SK-N-MC (cell line): ENCODE data around the gene INTS4.
"Not testable (repeated sequence)": the region's sequence is repeated elsewhere in the genome, so short reads cannot be mapped to it uniquely, and the experiment has no call there.

Source experiments
- DNase-seq: peaks from one replicate; pipeline ENCODE4 v3.0.0-alpha.2; 2011; ENCODE audit warnings: low read depth, low spot score
- H3K27ac ChIP-seq: fragments of 200-600 bp; sonication (generic); 2 replicates; pipeline ENCODE4 v1.5.1; 2016; ENCODE audit warnings: mixed run types
- H3K36me3 ChIP-seq: fragments of 200-600 bp; sonication (generic); 2 replicates; pipeline ENCODE4 v1.6.1; 2017; ENCODE audit warnings: antibody characterized with exemption, low read length, mixed read lengths; ENCODE audit not compliant: insufficient read depth
- H3K4me3 ChIP-seq: fragments of 200-600 bp; sonication (generic); 2 replicates; pipeline ENCODE4 v1.5.1; 2016
- H3K9ac ChIP-seq: fragments of 200-600 bp; sonication (generic); 2 replicates; pipeline ENCODE4 v1.8.0; 2017; ENCODE audit warnings: mixed run types, mixed read lengths; ENCODE audit not compliant: insufficient read length
- H3K9me3 ChIP-seq: fragments of 200-600 bp; sonication (generic); 2 replicates; pipeline ENCODE4 v1.6.1; 2017; ENCODE audit warnings: low read depth, mild to moderate bottlenecking, antibody characterized with exemption, low read length, moderate library complexity, mixed read lengths
- EZH2 ChIP-seq: fragments of 200-600 bp; sonication (generic); IDR thresholded peaks from one replicate; pipeline ENCODE4 v1.6.1; 2017; ENCODE audit warnings: antibody characterized with exemption
- FOXP2 ChIP-seq: optimal IDR thresholded peaks from 2 replicates; pipeline ENCODE3; 2011; ENCODE audit warnings: mild to moderate bottlenecking, moderate library complexity; ENCODE audit not compliant: insufficient read depth; ENCODE audit errors: extremely low read length, control extremely low read depth
- POLR2AphosphoS5 ChIP-seq: IDR thresholded peaks from 2 replicates; pipeline ENCODE4 v1.6.1; 2012; ENCODE audit warnings: mild to moderate bottlenecking, low read depth, low read length, borderline replicate concordance

INTS4 gene

GRCh38 chr11:77994434-77995362 lies at the start of gene INTS4:
Gene INTS4, minus strand, starts transcription at chr11:77994668. Its CDS starts 25 bp downstream, at chr11:77994643.
- Histone ChIP-seq H3K9ac (peak within 1 kb of the TSS; percentile 96), H3K36me3 (peaks cover 11% of the 10 kb centered on the region), H3K4me3 (peak within 1 kb of the TSS; percentile 98), H3K9me3 (no peaks in the 10 kb centered on the region), H3K27ac (peak within 1 kb of the TSS; percentile 92)
- peak; percentile 91 for TF ChIP-seq FOXP2
- TF ChIP-seq POLR2AphosphoS5, result peak; percentile 76
- no peak for TF ChIP-seq EZH2
- peak; percentile 99 for DNase-seq

GRCh38 chr11:78041843-78042440 lies 47.5 kb upstream of the INTS4 start:
- DNase-seq, result no peak
- TF ChIP-seq FOXP2 (no peak), POLR2AphosphoS5 (no peak), EZH2 (no peak)
- Histone ChIP-seq H3K36me3 (no peaks in the 10 kb centered on the region), H3K9ac (no peak overlapping the region), H3K9me3 (no peaks in the 10 kb centered on the region), H3K4me3 (no peak overlapping the region), H3K27ac (no peak overlapping the region)

GRCh38 chr11:78041380-78041719 lies 46.9 kb upstream of the INTS4 start:
- not testable (repeated sequence) for H3K27ac ChIP-seq, H3K9ac ChIP-seq, H3K36me3 ChIP-seq, DNase-seq, H3K4me3 ChIP-seq, H3K9me3 ChIP-seq

- Histone ChIP-seq H3K36me3 (no peaks in the 10 kb centered on the region), H3K9me3 (no peaks in the 10 kb centered on the region), H3K4me3 (no peak overlapping the region), H3K9ac (no peak overlapping the region), H3K27ac (no peak overlapping the region)
- TF ChIP-seq POLR2AphosphoS5, result no peak
- no peak for TF ChIP-seq EZH2
- TF ChIP-seq FOXP2, result no peak
- no peak for DNase-seq
Observed at GRCh38 chr11:78040691-78041379, 46.4 kb upstream of the INTS4 start.

GRCh38 chr11:78039919-78040671 lies 45.6 kb upstream of the INTS4 start:
- Histone ChIP-seq H3K9ac (peak overlapping the region; percentile 59), H3K27ac (peak overlapping the region; percentile 95)

GRCh38 chr11:78039391-78039918 lies 45.0 kb upstream of the INTS4 start:
- DNase-seq, result no peak
- Histone ChIP-seq H3K27ac (peak overlapping the region; percentile 95), H3K9ac (peak overlapping the region; percentile 59), H3K36me3 (no peaks in the 10 kb centered on the region), H3K9me3 (no peaks in the 10 kb centered on the region), H3K4me3 (peak overlapping the region; percentile 53; the same call in 1 of the 2 replicates)
- no peak for TF ChIP-seq EZH2
- no peak for TF ChIP-seq POLR2AphosphoS5
- TF ChIP-seq FOXP2, result no peak

More at GRCh38 chr11:78039919-78040671, 45.6 kb upstream of the INTS4 start:
- no peak for DNase-seq
- TF ChIP-seq FOXP2 (no peak), POLR2AphosphoS5 (0 out of 2 replicates have a peak, but pooled peaks have one; percentile 26)
- peak overlapping the region; percentile 53 for H3K4me3 ChIP-seq
- no peaks in the 10 kb centered on the region for H3K36me3 ChIP-seq
- no peaks in the 10 kb centered on the region for H3K9me3 ChIP-seq

- no peak for DNase-seq
- H3K9ac ChIP-seq, result no peak overlapping the region
- TF ChIP-seq FOXP2, result no peak
- no peak for TF ChIP-seq EZH2
- TF ChIP-seq POLR2AphosphoS5, result no peak
Observed at GRCh38 chr11:78038697-78039313, 44.3 kb upstream of the INTS4 start.

More at GRCh38 chr11:78038697-78039313, 44.3 kb upstream of the INTS4 start:
- Histone ChIP-seq H3K36me3 (no peaks in the 10 kb centered on the region), H3K4me3 (no peak overlapping the region), H3K27ac (no peak overlapping the region), H3K9me3 (no peaks in the 10 kb centered on the region)
